ENCODE data around the gene CYP3A5.

GRCh38 chr7:99728615-99729014 is 48.8 kb upstream of the CYP3A5 start:
- TF ChIP-seq EZH2 (IDR thresholded peaks at IDR 0.05; ENCODE audit: borderline replicate concordance) (no peak), CTCF (IDR thresholded peaks at IDR 0.05; ENCODE audit: poor library complexity) (no peak), EZH2phosphoT487 (IDR thresholded peaks at IDR 0.05; ENCODE audit: low read depth, severe bottlenecking, unreplicated experiment) (no peak)
